ENCODE data around the gene TPRX2.
A peak's percentile ranks its signal among the peaks of the same experiment; 100 is the strongest.
"Not testable (repeated sequence)": the region's sequence is repeated elsewhere in the genome, so short reads cannot be mapped to it uniquely, and the experiment has no call there.

TPRX2 gene

GRCh38 chr19:47858646-47859285, at the start of gene TPRX2:
TSS of gene TPRX2 (plus strand) at chr19:47859235. CDS start at chr19:47859247, 12 bp downstream.
- not testable (repeated sequence) for DNase-seq

DNA sequence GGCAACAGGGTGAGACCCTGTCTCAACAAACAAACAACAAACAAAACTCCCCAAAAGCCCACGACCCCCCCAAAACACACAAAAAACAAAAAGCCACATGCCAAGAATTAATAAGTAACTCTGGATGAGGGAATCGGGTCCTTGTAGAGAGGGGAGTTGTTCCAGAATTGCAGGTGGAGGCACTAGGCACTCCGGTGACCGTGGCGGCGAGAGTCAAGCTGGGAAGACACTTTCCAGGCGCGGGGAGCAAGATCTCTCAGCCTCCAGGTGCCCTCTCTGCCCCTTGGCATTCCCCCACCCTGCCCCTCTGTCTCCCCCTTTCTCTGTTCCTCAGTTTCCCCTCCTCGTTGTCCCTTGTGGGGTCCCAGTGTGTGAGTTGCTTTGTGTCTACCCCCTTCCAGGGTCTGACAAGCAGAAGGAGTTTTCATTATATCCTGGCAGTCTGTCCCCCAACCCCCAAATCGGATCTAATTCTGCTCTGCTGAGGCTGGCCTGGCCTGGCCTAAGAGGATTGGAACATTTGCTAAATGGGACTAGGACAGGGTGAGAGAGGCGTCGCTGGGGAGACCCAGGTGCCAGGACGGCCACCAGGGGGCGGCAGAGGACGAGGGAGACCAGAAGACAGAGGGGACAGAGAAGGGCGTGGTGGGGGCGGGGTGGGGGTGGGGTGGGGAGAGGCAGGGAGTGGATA, 45.6 kb upstream of the TPRX2 start:
- peak; percentile 36 for DNase-seq

DNA sequence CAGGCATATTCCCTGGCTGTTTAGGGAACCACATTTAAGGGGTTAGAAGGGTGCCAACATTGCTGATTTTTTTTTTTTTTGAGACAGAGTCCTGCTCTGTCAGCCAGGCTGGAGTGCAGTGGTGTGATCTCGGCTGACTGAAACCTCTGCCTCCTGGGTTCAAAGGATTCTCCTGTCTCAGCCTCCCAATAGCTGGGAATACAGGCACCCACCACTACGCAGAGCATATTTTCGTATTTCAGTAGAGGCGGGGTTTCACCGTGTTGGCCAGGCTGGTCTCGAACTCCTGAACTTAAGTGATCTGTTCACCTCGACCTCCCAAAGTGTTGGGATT, 45.1 kb upstream of the TPRX2 start:
- DNase-seq = no peak

DNA sequence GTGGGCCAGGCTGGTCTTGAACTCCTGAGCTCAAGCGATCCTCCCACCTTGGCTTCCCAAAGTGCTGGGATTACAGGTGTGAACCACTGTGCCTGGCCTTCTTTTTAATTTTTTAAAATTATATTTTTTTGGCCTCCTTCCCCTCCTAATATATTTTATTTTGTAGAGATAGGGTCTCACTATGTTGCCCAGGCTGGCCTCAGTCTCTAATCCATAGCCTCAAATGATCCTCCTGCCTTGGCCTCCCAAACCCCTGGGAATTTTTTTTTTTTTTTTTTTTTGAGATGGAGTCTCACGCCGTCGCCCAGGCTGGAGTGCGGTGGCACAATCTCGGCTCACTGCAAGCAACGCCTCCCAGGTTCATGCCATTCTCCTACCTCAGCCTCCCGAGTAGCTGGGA, 42.8 kb upstream of the TPRX2 start:
- not testable (repeated sequence) for DNase-seq

DNA sequence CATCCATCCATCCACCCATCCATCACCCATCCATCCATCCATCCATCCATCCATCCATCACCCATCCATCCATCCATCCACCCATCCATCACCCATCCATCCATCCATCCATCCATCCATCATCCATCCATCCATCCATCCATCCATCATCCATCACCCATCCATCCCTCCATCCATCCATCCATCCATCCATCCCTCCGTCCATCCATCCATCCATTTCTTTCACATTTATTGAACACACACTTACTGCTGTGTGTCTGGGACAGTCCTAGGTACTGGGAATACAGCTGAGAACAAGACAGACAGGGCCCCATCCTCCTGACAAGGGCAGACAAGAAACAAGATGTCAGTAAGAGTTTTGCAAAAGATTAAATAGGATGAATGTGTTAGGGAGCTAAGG, 40.8 kb upstream of the TPRX2 start:
- not testable (repeated sequence) for DNase-seq

DNA sequence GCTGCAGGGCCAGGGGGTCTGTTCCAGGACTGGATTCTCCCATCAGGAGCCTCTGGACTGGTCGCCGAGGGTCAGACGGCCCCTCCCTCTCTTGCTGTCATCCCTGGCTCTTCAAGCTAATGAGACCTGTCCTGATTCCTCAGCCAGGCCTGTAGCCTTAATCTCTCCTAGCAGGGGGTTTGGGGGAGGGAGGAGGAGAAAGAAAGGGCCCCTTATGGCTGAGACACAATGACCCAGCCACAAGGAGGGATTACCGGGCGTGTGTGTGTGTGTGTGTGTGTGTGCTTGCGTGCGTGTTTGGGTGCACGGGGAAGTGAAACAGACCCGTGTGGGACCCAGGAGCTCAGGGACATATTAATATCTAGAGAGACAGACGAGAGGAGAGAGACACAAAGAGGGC, 39.2 kb upstream of the TPRX2 start:
- no peak for DNase-seq

DNA sequence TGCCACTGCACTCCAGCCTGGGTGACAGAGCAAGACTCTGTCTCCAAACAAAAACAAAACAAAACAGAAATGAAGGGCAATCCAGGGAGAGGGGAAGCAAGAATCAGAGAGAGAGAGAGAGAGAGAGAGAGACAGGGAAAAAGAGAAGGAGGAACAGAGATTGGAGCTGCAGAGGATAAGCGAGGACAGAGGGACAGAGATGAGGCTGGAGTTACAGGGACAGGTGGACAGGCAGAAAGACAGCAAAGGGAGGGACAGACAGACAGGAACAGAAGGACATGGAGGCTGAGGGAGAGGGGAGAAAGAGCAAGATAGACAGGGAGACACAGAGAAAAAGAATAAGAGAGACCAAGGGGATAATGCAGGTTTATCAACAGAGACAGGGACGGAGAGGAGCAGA, 38.6 kb upstream of the TPRX2 start:
- DNase-seq = no peak

DNA sequence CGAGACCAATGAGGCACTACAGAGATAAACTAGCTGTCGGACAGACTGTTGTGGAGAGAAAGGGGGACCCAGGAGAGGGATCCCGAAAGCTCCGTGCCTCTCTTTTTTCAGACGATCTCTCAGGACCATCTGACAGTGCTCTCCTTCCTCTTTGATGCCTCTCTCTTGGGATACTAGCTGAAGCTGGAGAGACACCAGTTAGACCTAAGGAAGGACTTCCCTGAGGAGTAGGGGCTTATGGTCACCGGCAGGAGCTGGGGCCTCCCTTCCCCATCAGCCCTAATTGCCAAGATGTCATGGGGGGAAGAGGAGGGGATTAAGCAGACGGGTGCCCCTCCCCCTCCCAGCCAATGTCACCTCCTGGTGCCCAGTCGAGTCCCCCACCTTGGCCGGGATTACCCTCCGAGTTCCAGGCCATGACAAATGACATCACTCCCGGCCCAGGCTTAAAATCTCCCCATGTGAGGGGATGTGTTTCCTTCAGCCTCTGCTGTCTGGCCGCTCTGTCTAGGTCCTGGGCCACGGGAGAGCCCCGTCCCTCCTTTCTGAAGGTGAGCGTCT, 37.5 kb upstream of the TPRX2 start, which contains the start of gene CRX:
Gene CRX (plus strand): TSS at position 478 of the 561 bp plus-strand sequence. CDS start 12,507 bp downstream, outside the sequence.
- no peak for DNase-seq

- DNase-seq = no peak
These were observed 34.6 kb upstream of the TPRX2 start for GRCh38 chr19:47824396-47824795.

DNA sequence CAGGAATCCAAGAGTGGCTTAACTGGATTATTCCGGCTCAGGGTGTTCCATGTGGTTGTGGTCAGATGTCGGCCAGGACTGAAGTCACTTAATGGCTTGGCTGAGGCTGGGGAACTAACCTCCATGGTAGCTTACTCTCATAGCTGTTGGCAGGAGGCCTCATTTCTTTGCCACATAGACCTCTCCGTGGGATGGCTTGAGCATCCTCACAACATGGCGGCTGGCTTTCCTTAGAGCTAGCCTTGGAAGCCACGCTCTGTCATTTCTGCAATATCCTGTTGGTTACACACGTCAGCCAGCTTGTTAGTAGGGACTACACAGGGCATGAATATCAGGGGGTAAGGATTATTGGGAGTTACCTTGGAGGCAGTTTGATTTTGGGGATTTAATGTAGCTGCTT, 32.2 kb upstream of the TPRX2 start:
- no peak for DNase-seq

- DNase-seq = no peak
These were observed 26.3 kb upstream of the TPRX2 start for GRCh38 chr19:47832723-47833122.

DNA sequence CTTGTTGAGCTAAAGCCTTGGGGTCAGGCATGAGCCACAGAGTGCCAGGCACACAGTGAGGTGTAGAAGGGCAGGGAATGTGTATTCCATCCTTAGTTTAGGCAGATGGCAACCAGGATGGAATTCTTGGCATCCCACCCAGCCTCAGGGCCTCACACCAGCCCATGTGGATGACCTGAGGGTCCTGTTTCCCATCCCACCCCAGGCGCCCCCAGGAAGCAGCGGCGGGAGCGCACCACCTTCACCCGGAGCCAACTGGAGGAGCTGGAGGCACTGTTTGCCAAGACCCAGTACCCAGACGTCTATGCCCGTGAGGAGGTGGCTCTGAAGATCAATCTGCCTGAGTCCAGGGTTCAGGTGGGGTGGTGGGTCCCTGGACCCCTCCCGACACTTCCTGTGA, 23.0 kb upstream of the TPRX2 start:
- DNase-seq = no peak

DNA sequence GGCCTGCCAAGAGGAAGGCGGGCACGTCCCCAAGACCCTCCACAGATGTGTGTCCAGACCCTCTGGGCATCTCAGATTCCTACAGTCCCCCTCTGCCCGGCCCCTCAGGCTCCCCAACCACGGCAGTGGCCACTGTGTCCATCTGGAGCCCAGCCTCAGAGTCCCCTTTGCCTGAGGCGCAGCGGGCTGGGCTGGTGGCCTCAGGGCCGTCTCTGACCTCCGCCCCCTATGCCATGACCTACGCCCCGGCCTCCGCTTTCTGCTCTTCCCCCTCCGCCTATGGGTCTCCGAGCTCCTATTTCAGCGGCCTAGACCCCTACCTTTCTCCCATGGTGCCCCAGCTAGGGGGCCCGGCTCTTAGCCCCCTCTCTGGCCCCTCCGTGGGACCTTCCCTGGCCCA, 19.6 kb upstream of the TPRX2 start:
- DNase-seq = no peak

GRCh38 chr19:47839913-47840312, 19.1 kb upstream of the TPRX2 start:
- no peak for DNase-seq

DNA sequence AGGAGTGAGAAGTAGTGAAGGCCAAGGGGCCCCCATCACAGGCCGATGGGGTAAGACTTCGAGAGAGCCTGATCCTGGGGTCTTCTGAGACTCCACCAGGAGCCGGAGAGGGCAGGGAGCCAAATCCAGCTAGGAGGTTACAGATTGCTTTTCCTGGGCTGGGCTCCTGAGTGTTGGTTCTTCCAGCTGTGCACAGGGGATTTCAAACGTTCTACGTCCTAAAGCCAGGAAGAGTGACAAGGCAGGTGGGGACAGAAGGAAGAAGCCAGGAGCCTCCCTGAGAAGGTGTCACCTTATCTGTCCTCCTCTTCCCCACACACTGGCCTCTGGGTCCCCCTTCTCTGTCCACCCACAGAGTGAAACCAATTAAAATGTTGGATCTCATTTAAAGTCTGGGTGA, 16.1 kb upstream of the TPRX2 start:
- DNase-seq = no peak

DNA sequence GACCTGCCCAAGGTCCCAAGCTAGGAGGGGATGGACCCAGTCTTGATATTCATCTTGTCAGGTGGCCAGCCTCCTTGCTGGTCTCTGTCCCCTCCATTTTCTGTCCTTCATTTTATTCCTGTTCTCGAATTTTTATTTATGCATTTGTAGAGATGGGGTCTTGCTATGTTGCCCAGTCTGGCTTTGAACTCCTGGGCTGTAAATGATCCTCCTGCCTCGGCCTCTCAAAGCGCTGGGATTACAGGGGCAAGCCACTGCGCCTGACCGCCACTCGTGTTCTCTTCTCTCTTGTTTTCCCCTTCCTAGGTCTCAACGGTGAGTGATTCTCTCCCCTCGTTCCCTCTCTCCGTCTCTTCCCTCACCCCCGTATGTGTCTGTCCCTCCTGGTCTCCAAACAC, 10.6 kb upstream of the TPRX2 start:
- no peak for DNase-seq

- DNase-seq = no peak
These were observed 10.1 kb upstream of the TPRX2 start for GRCh38 chr19:47848823-47849473.

GRCh38 chr19:47853003-47853402, 6.0 kb upstream of the TPRX2 start:
- no peak for DNase-seq

DNA sequence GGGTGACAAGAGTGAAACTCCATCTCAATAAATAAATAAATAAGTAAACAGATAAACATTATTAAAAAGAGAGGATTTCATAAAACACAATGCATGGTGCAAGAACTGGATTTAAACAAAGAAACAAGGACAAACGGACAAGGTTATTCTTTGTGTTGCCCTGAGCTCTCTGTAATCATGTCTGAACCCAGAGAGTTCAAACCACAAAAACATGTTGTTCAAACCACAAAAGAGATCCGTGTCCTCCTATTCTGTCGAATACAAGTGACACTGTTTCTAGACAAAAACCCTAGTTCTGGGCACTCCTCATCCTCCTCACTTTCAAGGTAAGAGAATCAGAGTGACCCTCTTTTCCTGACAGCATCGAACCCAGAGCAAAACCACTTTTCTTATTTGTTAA, 4.6 kb upstream of the TPRX2 start:
- DNase-seq = no peak

DNA sequence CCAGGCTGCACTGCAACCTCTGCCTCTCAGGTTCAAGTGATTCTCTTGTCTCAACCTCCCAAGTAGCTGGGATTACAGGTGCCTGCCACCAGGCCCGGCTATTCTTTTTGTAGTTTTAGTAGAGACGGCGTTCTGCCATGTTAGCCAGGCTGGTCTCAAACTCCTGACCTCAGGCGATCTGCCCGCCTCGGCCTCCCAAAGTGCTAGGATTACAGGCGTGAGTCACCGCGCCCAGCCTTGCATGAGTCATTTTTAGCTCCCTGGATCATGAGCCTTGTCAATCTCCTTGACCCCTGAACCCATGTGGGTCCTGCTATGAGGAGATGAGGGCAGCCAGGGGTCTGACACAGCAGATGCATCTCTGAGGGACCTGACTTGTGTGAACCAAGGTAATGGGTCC, 804 bp upstream of the TPRX2 start:
- DNase-seq = not testable (repeated sequence)

DNA sequence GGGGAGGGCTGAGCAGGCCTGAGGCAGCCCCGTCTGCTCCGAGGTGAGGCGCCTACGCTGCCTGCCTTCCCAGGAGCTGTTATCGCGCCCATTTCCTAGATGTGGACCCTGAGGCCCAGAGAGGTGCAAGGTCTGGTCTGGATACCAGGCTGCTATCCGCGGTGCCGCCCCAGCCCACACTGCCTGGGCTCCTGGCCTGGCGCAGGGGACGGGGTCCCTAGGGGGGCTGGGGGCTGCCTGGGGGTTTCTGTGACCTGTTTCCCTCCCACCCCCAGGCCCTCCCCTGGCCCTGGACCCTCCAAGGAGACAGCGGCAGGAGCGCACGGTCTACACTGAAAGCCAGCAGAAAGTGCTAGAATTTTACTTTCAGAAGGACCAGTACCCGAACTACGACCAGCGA, 803 bp downstream of the TPRX2 start:
- not testable (repeated sequence) for DNase-seq

DNA sequence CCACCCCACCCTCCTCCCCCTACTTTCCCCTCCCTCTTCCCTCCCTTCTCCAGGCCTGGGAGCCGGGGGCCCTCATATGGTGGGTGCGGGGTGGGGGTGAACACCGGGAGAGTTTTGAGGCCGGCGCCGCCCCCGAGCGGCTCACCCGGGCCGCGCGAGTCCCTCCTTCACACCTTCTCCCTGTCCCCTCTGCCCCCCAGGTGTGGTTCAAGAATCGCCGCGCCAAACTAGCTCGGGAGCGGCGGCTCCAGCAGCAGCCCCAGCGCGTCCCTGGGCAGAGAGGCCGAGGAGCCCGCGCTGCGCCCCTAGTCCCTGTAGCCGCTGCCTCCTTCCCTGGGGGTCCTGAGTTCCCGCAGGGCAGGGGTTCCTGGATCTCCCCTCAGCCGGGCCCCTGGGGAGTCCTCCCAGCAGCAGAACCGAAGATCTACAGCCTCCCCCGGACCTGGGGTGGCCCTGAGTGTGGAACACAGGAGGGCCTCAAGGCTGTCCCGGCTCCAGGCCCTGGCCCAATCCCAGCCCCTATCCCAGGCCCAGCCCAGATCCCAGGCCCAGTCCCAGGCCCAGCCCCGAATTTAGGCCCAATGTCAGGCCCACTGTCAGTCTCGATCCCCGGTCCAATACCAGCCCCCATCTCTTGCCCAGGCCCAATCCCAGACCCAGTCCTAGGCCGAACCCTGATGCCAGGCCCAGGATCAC, 1.7 kb downstream of the TPRX2 start:
- DNase-seq = no peak

GRCh38 chr19:47861630-47862029, 2.6 kb downstream of the TPRX2 start:
- DNase-seq = no peak
